Type B pancreatic cell (in vitro differentiated cells): ENCODE data around the gene DDX47. TPM values are rescaled to one million over a fixed set of nuclear protein-coding genes. Genes with fewer than 3 reads are reported as not detected.

Experiments used
- DNase-seq: peaks from one replicate; pipeline ENCODE4 v3.0.0; 2021; ENCODE audit warnings: mixed read lengths; ENCODE audit not compliant: unreplicated experiment; ENCODE audit errors: extremely low spot score
- H3K27ac Mint-ChIP-seq: 2 replicates; pipeline ENCODE4 v1.8.0; 2021; ENCODE audit warnings: mild to moderate bottlenecking, mixed read lengths
- H3K27me3 Mint-ChIP-seq: 2 replicates; pipeline ENCODE4 v1.8.0; 2021; ENCODE audit warnings: mixed read lengths
- H3K36me3 Mint-ChIP-seq: 2 replicates; pipeline ENCODE4 v1.8.0; 2021; ENCODE audit warnings: mixed read lengths
- H3K4me1 Mint-ChIP-seq: one replicate; pipeline ENCODE4 v1.8.0; 2021; ENCODE audit warnings: mixed read lengths; ENCODE audit not compliant: unreplicated experiment
- H3K4me3 Mint-ChIP-seq: 2 replicates; pipeline ENCODE4 v1.8.0; 2021; ENCODE audit warnings: mild to moderate bottlenecking, mixed read lengths
- H3K9me3 Mint-ChIP-seq: 2 replicates; pipeline ENCODE4 v1.8.0; 2021; ENCODE audit warnings: mixed read lengths
- CTCF ChIP-seq: fragments of 200-600 bp; sonication (generic); conservative IDR thresholded peaks from 2 replicates; pipeline ENCODE4 v1.5.0; 2021; ENCODE audit warnings: antibody characterized with exemption, mild to moderate bottlenecking
- total RNA-seq: library from RNA; stranded (reverse); gene quantifications from 2 replicates; pipeline ENCODE4 v1.2.1, GENCODE V29; 2021; ENCODE audit warnings: low replicate concordance

Gene DDX47
- total RNA-seq, 1 donor from 2014 or later, result 73.0 TPM

- no peak for DNase-seq
- Mint-ChIP-seq H3K4me1 (no peaks in the 10 kb centered on the region), H3K9me3 (no peaks in the 10 kb centered on the region), H3K36me3 (peaks cover 28% of the 10 kb centered on the region), H3K27me3 (no peaks in the 10 kb centered on the region), H3K4me3 (no peak overlapping the region), H3K27ac (no peak overlapping the region)
- no peak for TF ChIP-seq CTCF
Measured at GRCh38 chr12:12864243-12864642, 51.1 kb downstream of the DDX47 start.

- peaks cover 14% of the 10 kb centered on the region for H3K4me1 Mint-ChIP-seq
- no peak for TF ChIP-seq CTCF
- H3K9me3 Mint-ChIP-seq, result peaks cover 5% of the 10 kb centered on the region
- H3K27me3 Mint-ChIP-seq, result no peaks in the 10 kb centered on the region
- H3K36me3 Mint-ChIP-seq, result peaks cover 27% of the 10 kb centered on the region
- DNase-seq, result no peak
- H3K4me3 Mint-ChIP-seq, result no peak overlapping the region
- no peak overlapping the region for H3K27ac Mint-ChIP-seq
Measured at GRCh38 chr12:12868477-12869235, 55.5 kb downstream of the DDX47 start.

GRCh38 chr12:12870465-12870864 lies 57.3 kb downstream of the DDX47 start:
- no peak for DNase-seq
- H3K27me3 Mint-ChIP-seq, result no peaks in the 10 kb centered on the region

GRCh38 chr12:12871587-12872138 lies 58.5 kb downstream of the DDX47 start:
- H3K27ac Mint-ChIP-seq, result peak overlapping the region; percentile 96
- no peak for TF ChIP-seq CTCF
- no peaks in the 10 kb centered on the region for H3K27me3 Mint-ChIP-seq
- H3K4me1 Mint-ChIP-seq, result peaks cover 22% of the 10 kb centered on the region
- peak overlapping the region; percentile 46 for H3K4me3 Mint-ChIP-seq
- H3K9me3 Mint-ChIP-seq, result peaks cover 5% of the 10 kb centered on the region
- peaks cover 31% of the 10 kb centered on the region for H3K36me3 Mint-ChIP-seq
- DNase-seq, result no peak

More at GRCh38 chr12:12870465-12870864, 57.3 kb downstream of the DDX47 start:
- Mint-ChIP-seq H3K27ac (peak overlapping the region; percentile 25), H3K4me3 (no peak overlapping the region), H3K9me3 (peaks cover 5% of the 10 kb centered on the region), H3K4me1 (peaks cover 18% of the 10 kb centered on the region), H3K36me3 (peaks cover 27% of the 10 kb centered on the region)
- TF ChIP-seq CTCF, result no peak

- H3K9me3 Mint-ChIP-seq, result peaks cover 5% of the 10 kb centered on the region
- no peak for DNase-seq
- no peaks in the 10 kb centered on the region for H3K27me3 Mint-ChIP-seq
- peak overlapping the region; percentile 46 for H3K4me3 Mint-ChIP-seq
- peaks cover 27% of the 10 kb centered on the region for H3K4me1 Mint-ChIP-seq
- H3K27ac Mint-ChIP-seq, result peak overlapping the region; percentile 96
- no peak for TF ChIP-seq CTCF
- peaks cover 36% of the 10 kb centered on the region for H3K36me3 Mint-ChIP-seq
Measured at GRCh38 chr12:12872139-12872933, 59.2 kb downstream of the DDX47 start.
